NCI-H187 treated with DMSO at 0.1 percent for 48 hours (cell line): ENCODE results near the gene NKX2-8.
"Not testable (repeated sequence)": the region's sequence is repeated elsewhere in the genome, so short reads cannot be mapped to it uniquely, and the experiment has no call there.

Experiments
- DNase-seq: peaks from one replicate; lab custom pipeline; 2025; lab: John Stamatoyannopoulos, UW

NKX2-8 gene

GRCh38 chr14:36580141-36580855 lies 2.1 kb downstream of the NKX2-8 start:
- DNase-seq: no peak

GRCh38 chr14:36579573-36580140 lies 2.8 kb downstream of the NKX2-8 start:
- DNase-seq: no peak

- no peak for DNase-seq
Measured at GRCh38 chr14:36579001-36579555, 3.3 kb downstream of the NKX2-8 start.

GRCh38 chr14:36570065-36570464 lies 12.3 kb downstream of the NKX2-8 start:
- no peak for DNase-seq

GRCh38 chr14:36556811-36557433 lies 25.5 kb downstream of the NKX2-8 start:
- no peak for DNase-seq

GRCh38 chr14:36555998-36556743 lies 26.2 kb downstream of the NKX2-8 start:
- no peak for DNase-seq

GRCh38 chr14:36553656-36554260 lies 28.7 kb downstream of the NKX2-8 start:
- peak; percentile 53 for DNase-seq

- no peak for DNase-seq
Measured at GRCh38 chr14:36550899-36551298, 31.5 kb downstream of the NKX2-8 start.

- not testable (repeated sequence) for DNase-seq
Measured at GRCh38 chr14:36544280-36544679, 38.1 kb downstream of the NKX2-8 start.

- DNase-seq: no peak
Measured at GRCh38 chr14:36538051-36538450, 44.4 kb downstream of the NKX2-8 start.
